22Rv1 (cell line): ENCODE data around the gene HK2.

Source experiments
- CTCF ChIP-seq: fragments of 450-650 bp; IDR thresholded peaks from 2 replicates; pipeline ENCODE4 v1.5.1; 2017; ENCODE audit warnings: mild to moderate bottlenecking
- ZFX ChIP-seq: fragments of 450-650 bp; IDR thresholded peaks from 2 replicates; pipeline ENCODE4 v1.6.1; 2017; ENCODE audit warnings: antibody characterized with exemption, borderline replicate concordance

- TF ChIP-seq CTCF (no peak), ZFX (no peak)
These were observed 50.3 kb downstream of the HK2 start for GRCh38 chr2:74884118-74884762.
